ENCODE results near the gene CDCA4.

DNA sequence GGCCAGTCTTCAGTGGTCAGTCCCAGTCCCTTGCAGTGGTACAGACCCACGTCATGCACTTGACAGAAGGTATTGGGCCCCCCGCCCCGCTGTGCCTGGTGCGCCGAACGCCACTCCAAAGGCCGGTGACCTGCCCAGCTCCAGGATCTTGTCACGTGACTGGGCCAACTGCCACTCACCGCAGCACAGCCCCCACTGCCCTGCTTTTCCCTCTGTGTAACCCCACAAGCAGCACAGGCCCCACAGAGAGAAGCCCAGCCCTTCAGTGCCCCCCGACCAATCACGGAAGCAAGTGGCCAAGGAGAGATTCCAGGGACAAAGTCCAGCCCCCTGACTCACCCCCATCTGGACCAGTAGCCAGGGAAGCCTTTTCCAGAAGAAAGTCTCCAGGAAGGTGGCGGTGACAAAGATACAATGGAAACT, 43.8 kb upstream of the CDCA4 start:
- TF ChIP-seq, protein P1, sequence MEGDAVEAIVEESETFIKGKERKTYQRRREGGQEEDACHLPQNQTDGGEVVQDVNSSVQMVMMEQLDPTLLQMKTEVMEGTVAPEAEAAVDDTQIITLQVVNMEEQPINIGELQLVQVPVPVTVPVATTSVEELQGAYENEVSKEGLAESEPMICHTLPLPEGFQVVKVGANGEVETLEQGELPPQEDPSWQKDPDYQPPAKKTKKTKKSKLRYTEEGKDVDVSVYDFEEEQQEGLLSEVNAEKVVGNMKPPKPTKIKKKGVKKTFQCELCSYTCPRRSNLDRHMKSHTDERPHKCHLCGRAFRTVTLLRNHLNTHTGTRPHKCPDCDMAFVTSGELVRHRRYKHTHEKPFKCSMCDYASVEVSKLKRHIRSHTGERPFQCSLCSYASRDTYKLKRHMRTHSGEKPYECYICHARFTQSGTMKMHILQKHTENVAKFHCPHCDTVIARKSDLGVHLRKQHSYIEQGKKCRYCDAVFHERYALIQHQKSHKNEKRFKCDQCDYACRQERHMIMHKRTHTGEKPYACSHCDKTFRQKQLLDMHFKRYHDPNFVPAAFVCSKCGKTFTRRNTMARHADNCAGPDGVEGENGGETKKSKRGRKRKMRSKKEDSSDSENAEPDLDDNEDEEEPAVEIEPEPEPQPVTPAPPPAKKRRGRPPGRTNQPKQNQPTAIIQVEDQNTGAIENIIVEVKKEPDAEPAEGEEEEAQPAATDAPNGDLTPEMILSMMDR (IDR thresholded peaks at IDR 0.05), result no peak
- no peak for TF ChIP-seq POLR2A (IDR thresholded peaks at IDR 0.05)
- TF ChIP-seq POLR2AphosphoS5 (IDR thresholded peaks at IDR 0.05), result no peak
